SK-N-MC (cell line): Measurements from ENCODE around the gene CD300LG.
"Not testable (repeated sequence)": the region's sequence is repeated elsewhere in the genome, so short reads cannot be mapped to it uniquely, and the experiment has no call there.

Experiments
- DNase-seq: peaks from one replicate; pipeline ENCODE4 v3.0.0-alpha.2; 2011; ENCODE audit warnings: low read depth, low spot score
- H3K27ac ChIP-seq: fragments of 200-600 bp; sonication (generic); 2 replicates; pipeline ENCODE4 v1.5.1; 2016; ENCODE audit warnings: mixed run types
- H3K36me3 ChIP-seq: fragments of 200-600 bp; sonication (generic); 2 replicates; pipeline ENCODE4 v1.6.1; 2017; ENCODE audit warnings: antibody characterized with exemption, low read length, mixed read lengths; ENCODE audit not compliant: insufficient read depth
- H3K4me3 ChIP-seq: fragments of 200-600 bp; sonication (generic); 2 replicates; pipeline ENCODE4 v1.5.1; 2016
- H3K9ac ChIP-seq: fragments of 200-600 bp; sonication (generic); 2 replicates; pipeline ENCODE4 v1.8.0; 2017; ENCODE audit warnings: mixed run types, mixed read lengths; ENCODE audit not compliant: insufficient read length
- H3K9me3 ChIP-seq: fragments of 200-600 bp; sonication (generic); 2 replicates; pipeline ENCODE4 v1.6.1; 2017; ENCODE audit warnings: low read depth, mild to moderate bottlenecking, antibody characterized with exemption, low read length, moderate library complexity, mixed read lengths
- EZH2 ChIP-seq: fragments of 200-600 bp; sonication (generic); IDR thresholded peaks from one replicate; pipeline ENCODE4 v1.6.1; 2017; ENCODE audit warnings: antibody characterized with exemption
- FOXP2 ChIP-seq: optimal IDR thresholded peaks from 2 replicates; pipeline ENCODE3; 2011; ENCODE audit warnings: mild to moderate bottlenecking, moderate library complexity; ENCODE audit not compliant: insufficient read depth; ENCODE audit errors: extremely low read length, control extremely low read depth
- POLR2AphosphoS5 ChIP-seq: IDR thresholded peaks from 2 replicates; pipeline ENCODE4 v1.6.1; 2012; ENCODE audit warnings: mild to moderate bottlenecking, low read depth, low read length, borderline replicate concordance

Gene CD300LG

DNA sequence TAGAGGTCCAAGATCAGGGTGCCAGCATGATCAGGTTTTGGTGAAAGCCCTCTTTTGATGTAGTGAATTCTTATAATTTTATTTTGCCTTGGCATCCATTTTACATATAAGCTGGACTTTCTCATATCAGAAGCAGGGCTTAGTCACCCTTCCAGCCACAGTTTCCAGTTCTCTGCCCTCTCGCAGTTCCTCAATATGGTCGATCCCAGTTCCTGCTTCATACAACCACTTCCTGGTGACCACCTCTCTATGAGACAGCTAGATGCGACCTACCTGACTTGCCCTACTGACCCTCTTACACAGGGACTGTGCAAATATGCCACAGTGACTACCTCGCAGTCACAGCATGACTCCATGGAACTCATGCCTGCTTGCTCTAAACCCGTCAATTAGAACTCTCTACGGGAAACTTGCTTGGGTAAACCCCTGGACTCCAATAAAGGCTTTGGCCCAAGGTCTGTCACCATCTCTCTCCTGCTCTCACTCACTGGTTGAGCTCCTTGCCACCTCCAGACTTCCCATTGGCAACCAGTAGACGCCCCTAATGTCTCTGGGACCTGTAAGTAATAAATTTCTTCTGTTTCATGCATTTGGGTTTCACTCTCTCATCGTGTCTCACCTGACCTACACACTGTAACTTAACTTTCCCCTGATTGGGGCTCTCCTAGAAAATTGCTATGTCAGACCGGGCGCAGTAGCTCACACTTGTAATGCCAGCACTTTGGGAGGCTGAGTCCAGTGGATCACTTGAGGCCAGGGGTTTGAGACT lies 21.4 kb downstream of the CD300LG start:
- no peak overlapping the region for H3K9ac ChIP-seq
- no peak overlapping the region for H3K27ac ChIP-seq
- H3K36me3 ChIP-seq, result no peaks in the 10 kb centered on the region
- no peak overlapping the region for H3K4me3 ChIP-seq
- no peak for DNase-seq
- no peaks in the 10 kb centered on the region for H3K9me3 ChIP-seq
- TF ChIP-seq EZH2 (no peak), FOXP2 (no peak), POLR2AphosphoS5 (no peak)

GRCh38 chr17:43869031-43869430 lies 22.1 kb downstream of the CD300LG start:
- not testable (repeated sequence) for H3K9me3 ChIP-seq, DNase-seq, H3K36me3 ChIP-seq, H3K9ac ChIP-seq, H3K27ac ChIP-seq, H3K4me3 ChIP-seq

DNA sequence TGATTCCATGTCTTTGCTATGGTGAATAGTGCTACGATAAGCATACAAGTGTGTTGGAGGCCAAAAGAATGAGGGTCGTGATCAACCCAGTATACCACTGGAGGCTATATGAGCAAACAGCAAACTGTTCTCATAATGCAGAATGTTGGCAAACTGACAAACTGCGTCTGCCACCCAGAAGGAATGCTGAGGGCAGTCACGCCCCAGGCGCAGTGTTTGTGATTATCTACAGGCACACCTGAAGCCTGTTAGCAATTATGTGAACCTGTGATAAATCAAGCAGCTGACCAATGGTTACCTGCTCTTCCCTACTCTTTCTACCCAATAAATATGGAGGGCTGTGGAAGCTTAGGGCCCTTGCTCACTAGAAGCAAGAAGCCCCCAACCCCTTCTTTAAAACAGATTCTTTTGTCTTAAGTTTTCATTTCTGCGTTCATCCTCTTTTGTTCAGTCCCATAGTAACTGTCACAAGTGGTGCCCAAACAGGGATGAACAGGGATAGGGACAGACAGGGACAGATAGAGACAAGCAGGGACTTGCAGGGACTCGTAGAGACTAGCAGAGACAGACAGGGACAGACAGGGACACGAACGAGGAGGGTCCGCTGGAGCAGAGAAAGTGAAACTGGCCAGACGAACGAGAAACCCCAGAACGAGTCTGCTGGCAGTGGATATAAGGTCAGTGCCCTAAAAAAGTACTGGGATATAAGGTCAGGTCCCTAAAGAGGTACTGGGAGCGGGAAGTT lies 25.1 kb downstream of the CD300LG start:
- no peak overlapping the region for H3K27ac ChIP-seq
- no peak overlapping the region for H3K4me3 ChIP-seq
- H3K36me3 ChIP-seq, result no peaks in the 10 kb centered on the region
- H3K9me3 ChIP-seq, result no peaks in the 10 kb centered on the region
- H3K9ac ChIP-seq, result no peak overlapping the region
- TF ChIP-seq POLR2AphosphoS5 (no peak), FOXP2 (no peak)
- no peak for DNase-seq

DNA sequence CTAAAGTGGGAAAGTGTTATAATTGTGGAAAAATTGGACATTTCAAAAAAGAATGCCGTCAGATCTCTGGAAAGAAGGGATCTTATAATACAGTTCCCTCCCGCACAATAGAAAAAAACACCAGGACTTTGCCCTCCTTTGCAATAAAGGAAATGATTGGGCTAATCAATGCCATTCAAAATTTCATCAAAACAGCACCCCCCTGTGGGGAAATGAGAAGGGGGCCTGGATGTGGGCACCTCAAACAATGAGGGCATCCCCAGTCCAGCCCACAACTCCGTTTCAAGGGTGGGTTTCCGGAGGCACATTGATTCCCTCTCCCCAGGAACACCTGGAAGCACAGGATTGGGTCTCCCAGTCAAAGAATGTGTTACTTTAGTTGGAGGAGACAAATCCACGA lies 26.1 kb downstream of the CD300LG start:
- Histone ChIP-seq H3K4me3 (peak overlapping the region; percentile 68), H3K27ac (peak overlapping the region; percentile 89), H3K9ac (no peak overlapping the region), H3K9me3 (no peaks in the 10 kb centered on the region), H3K36me3 (no peaks in the 10 kb centered on the region)
- TF ChIP-seq POLR2AphosphoS5, result no peak
- no peak for TF ChIP-seq EZH2
- no peak for TF ChIP-seq FOXP2
- no peak for DNase-seq

- no peaks in the 10 kb centered on the region for H3K36me3 ChIP-seq
- peak overlapping the region; percentile 68 for H3K4me3 ChIP-seq
- H3K9ac ChIP-seq, result no peak overlapping the region
- H3K27ac ChIP-seq, result peak overlapping the region; percentile 89
- peak; percentile 59 for DNase-seq
- no peaks in the 10 kb centered on the region for H3K9me3 ChIP-seq
- no peak for TF ChIP-seq FOXP2
- no peak for TF ChIP-seq EZH2
- TF ChIP-seq POLR2AphosphoS5, result no peak
Measured at GRCh38 chr17:43873815-43874214, 26.8 kb downstream of the CD300LG start.

DNA sequence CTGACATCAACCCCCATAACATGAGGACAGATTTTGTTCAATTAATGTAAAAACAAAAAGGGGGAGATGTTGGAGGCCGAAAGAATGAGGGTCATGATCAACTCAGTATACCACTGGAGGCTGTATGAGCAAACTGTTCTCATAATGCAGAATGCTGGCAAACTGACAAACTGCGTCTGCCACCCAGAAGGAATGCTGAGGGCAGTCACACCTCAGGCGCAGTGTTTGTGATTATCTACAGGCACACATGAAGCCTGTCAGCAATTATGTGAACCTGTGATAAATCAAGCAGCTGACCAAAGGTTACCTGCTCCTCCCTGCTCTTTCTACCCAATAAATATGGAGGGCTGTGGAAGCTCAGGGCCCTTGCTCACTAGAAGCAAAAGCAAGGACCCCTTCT lies 27.3 kb downstream of the CD300LG start:
- peak overlapping the region; percentile 67; the same call in 1 of the 2 replicates for H3K27ac ChIP-seq
- H3K9ac ChIP-seq, result no peak overlapping the region
- DNase-seq, result no peak
- H3K4me3 ChIP-seq, result peak overlapping the region; percentile 68
- no peaks in the 10 kb centered on the region for H3K9me3 ChIP-seq
- no peaks in the 10 kb centered on the region for H3K36me3 ChIP-seq
- no peak for TF ChIP-seq EZH2
- TF ChIP-seq POLR2AphosphoS5, result no peak
- TF ChIP-seq FOXP2, result no peak

DNA sequence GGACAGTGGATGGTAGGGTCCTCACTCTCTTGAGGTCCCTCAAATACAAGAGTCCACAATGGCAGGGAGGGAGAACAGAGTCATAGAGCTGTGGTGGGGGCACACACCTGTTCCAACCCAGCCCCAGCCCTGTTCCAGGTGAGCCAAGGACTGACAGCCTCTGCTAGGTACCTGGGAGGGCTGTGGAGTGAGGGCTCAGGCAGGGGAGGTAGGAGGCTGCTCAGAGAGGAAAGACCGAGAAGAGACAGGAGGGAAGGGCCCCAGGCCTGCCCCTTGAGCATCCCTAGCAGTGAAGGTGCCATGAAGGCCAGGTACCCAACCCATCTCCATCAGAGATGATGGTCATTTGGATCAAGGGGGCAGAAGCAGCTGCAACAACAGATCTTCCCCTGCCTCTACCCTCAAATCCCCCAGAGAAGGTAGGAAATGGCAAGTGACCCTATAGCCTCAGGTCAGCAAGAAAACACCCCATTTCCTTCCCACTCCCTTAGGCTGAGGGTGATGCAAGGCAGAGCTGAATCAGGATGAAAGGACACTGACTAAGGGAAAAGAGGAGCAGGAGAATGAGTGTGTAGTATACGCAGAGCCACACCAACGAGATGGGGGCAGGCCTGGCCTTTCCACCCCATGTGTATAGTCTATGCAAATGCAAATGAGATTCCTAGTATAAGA lies 28.6 kb downstream of the CD300LG start:
- Histone ChIP-seq H3K9me3 (no peaks in the 10 kb centered on the region), H3K4me3 (no peak overlapping the region), H3K36me3 (no peaks in the 10 kb centered on the region), H3K9ac (no peak overlapping the region), H3K27ac (no peak overlapping the region)
- no peak for DNase-seq
- no peak for TF ChIP-seq EZH2
- TF ChIP-seq POLR2AphosphoS5, result no peak
- no peak for TF ChIP-seq FOXP2

GRCh38 chr17:43877031-43877430 lies 30.1 kb downstream of the CD300LG start:
- Histone ChIP-seq H3K27ac (no peak overlapping the region), H3K9me3 (no peaks in the 10 kb centered on the region), H3K9ac (no peak overlapping the region), H3K36me3 (no peaks in the 10 kb centered on the region), H3K4me3 (no peak overlapping the region)
- DNase-seq, result no peak
- TF ChIP-seq EZH2 (no peak), FOXP2 (no peak), POLR2AphosphoS5 (no peak)
